ENCODE data around the gene RNF167. TPM values are rescaled to one million over a fixed set of nuclear protein-coding genes. Genes with fewer than 3 reads are reported as not detected.

Gene RNF167
- total and polyA plus RNA-seq, 2 of the 4 experiments (the other 2 are of a cell fraction) = 13.1 to 79.5 TPM

GRCh38 chr17:4932756-4933155 is 7.3 kb upstream of the RNF167 start:
- no peaks in the 10 kb centered on the region for H3K9me3 ChIP-seq (ENCODE audit: control insufficient read depth, insufficient read depth, low read length)
- in situ Hi-C loops (cut with MboI; ENCODE audit: low sequenced_read_pairs) = no loop called here
- ATAC-seq (ENCODE audit: low read depth) = no peak
- H2BK120ac ChIP-seq (ENCODE audit: low read depth, low read length) = no peak overlapping the region
- H4K8ac ChIP-seq (ENCODE audit: low read depth in 2 of 2, low read length in 2 of 2) = no peak overlapping the region
- TF ChIP-seq RCOR1 (IDR thresholded peaks at IDR 0.05; ENCODE audit: insufficient replicate concordance, low read length) = no peak
- no peak for TF ChIP-seq CEBPB (IDR thresholded peaks at IDR 0.05; ENCODE audit: low read depth, low read length)
- TF ChIP-seq FOS (IDR thresholded peaks at IDR 0.05; ENCODE audit: low read depth, low read length) = no peak
- TF ChIP-seq USF2 (IDR thresholded peaks at IDR 0.05; ENCODE audit: low read depth, low read length) = no peak
- TF ChIP-seq MAFK (IDR thresholded peaks at IDR 0.05; ENCODE audit: low read depth, low read length) = no peak
- TF ChIP-seq NFE2L2 (IDR thresholded peaks at IDR 0.05; ENCODE audit: low read depth, low read length) = no peak
- no peak for TF ChIP-seq BHLHE40 (IDR thresholded peaks at IDR 0.05; ENCODE audit: low read depth, low read length)
- no peak for TF ChIP-seq MAZ (IDR thresholded peaks at IDR 0.05; ENCODE audit: borderline replicate concordance, low read depth, low read length)
- TF ChIP-seq, protein P1, sequence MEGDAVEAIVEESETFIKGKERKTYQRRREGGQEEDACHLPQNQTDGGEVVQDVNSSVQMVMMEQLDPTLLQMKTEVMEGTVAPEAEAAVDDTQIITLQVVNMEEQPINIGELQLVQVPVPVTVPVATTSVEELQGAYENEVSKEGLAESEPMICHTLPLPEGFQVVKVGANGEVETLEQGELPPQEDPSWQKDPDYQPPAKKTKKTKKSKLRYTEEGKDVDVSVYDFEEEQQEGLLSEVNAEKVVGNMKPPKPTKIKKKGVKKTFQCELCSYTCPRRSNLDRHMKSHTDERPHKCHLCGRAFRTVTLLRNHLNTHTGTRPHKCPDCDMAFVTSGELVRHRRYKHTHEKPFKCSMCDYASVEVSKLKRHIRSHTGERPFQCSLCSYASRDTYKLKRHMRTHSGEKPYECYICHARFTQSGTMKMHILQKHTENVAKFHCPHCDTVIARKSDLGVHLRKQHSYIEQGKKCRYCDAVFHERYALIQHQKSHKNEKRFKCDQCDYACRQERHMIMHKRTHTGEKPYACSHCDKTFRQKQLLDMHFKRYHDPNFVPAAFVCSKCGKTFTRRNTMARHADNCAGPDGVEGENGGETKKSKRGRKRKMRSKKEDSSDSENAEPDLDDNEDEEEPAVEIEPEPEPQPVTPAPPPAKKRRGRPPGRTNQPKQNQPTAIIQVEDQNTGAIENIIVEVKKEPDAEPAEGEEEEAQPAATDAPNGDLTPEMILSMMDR (conservative IDR thresholded peaks at IDR 0.05; ENCODE audit: low read depth, low read length) = no peak
- no peak for TF ChIP-seq MXI1 (IDR thresholded peaks at IDR 0.05; ENCODE audit: borderline replicate concordance, low read depth, low read length)
- TF ChIP-seq RFX5 (IDR thresholded peaks at IDR 0.05; ENCODE audit: low read depth, low read length) = no peak
- no peak for TF ChIP-seq POLR2A (IDR thresholded peaks at IDR 0.05; ENCODE audit: low read depth, low read length)
- TF ChIP-seq CHD1 (IDR thresholded peaks at IDR 0.05; ENCODE audit: low read depth, low read length) = no peak
- TF ChIP-seq, protein P2, sequence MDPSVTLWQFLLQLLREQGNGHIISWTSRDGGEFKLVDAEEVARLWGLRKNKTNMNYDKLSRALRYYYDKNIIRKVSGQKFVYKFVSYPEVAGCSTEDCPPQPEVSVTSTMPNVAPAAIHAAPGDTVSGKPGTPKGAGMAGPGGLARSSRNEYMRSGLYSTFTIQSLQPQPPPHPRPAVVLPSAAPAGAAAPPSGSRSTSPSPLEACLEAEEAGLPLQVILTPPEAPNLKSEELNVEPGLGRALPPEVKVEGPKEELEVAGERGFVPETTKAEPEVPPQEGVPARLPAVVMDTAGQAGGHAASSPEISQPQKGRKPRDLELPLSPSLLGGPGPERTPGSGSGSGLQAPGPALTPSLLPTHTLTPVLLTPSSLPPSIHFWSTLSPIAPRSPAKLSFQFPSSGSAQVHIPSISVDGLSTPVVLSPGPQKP (IDR thresholded peaks at IDR 0.05; ENCODE audit: borderline replicate concordance, low read depth, low read length) = no peak
- no peak for TF ChIP-seq SMC3 (IDR thresholded peaks at IDR 0.05; ENCODE audit: low read depth, low read length)
- TF ChIP-seq RAD21 (IDR thresholded peaks at IDR 0.05; ENCODE audit: low read length) = no peak
- H2BK20ac ChIP-seq (ENCODE audit: low read depth, low read length) = no peak overlapping the region
- no TSS peak for BruUV-seq (replicated peaks)
- no peak overlapping the region for H4K5ac ChIP-seq (ENCODE audit: low read depth, low read length)
- no peak overlapping the region for H2BK15ac ChIP-seq (ENCODE audit: low read depth, low read length)
- intact Hi-C loops (cut with micrococcal nuclease) = no loop called here
- no peak overlapping the region for H2BK5ac ChIP-seq (ENCODE audit: low read depth, low read length, poor library complexity, severe bottlenecking)
- peaks cover 0 to 2% of the 10 kb centered on the region in 2 experiments; a peak in 1 of 4 replicates for H3K79me1 ChIP-seq (ENCODE audit: low read depth in 1 of 2, low read length in 2 of 2)
- H3K27me3 ChIP-seq (ENCODE audit: control insufficient read depth, insufficient read depth, low read length) = no peaks in the 10 kb centered on the region
- H3K9ac ChIP-seq (ENCODE audit: low read depth, low read length) = no peak overlapping the region
- no peak overlapping the region for H3K4ac ChIP-seq (ENCODE audit: low read depth, low read length)
- peaks cover 12% of the 10 kb centered on the region for H3K36me3 ChIP-seq (ENCODE audit: control insufficient read depth, insufficient read depth, low read length)
- no peak overlapping the region for H2AK9ac ChIP-seq (replicated peaks; ENCODE audit: low read depth, low read length, poor library complexity)
- no peak overlapping the region for H3K56ac ChIP-seq (ENCODE audit: extremely low read depth, insufficient read depth, low read length)
- H4K91ac ChIP-seq (ENCODE audit: insufficient read depth, low read depth, low read length) = no peak overlapping the region
- no peak overlapping the region for H3K4me2 ChIP-seq (ENCODE audit: low read depth, low read length)
- H3K14ac ChIP-seq (replicated peaks; ENCODE audit: low read depth, low read length) = no peak overlapping the region
- ChIA-PET POLR2A (ENCODE audit: unreplicated experiment) (no interaction called here), CTCF (no interaction called here)
- no peak overlapping the region for H3K4me3 ChIP-seq (ENCODE audit: insufficient read depth, low read depth, low read length)
- peaks cover 4% of the 10 kb centered on the region for H3K4me1 ChIP-seq (ENCODE audit: control insufficient read depth, insufficient read depth, low read length)
- WGBS, 2 experiments (ENCODE audit: extremely low coverage in 2 of 2, insufficient read length in 1 of 2) = 90% methylated on average over 4 of the region's 12 CpGs; no CpG with 5 or more reads in 1 of the 2 experiments
- H3K27ac ChIP-seq (ENCODE audit: insufficient read depth, low read length) = no peak overlapping the region
- H2AK5ac ChIP-seq (ENCODE audit: low read depth, low read length) = no peak overlapping the region
- no peaks in the 10 kb centered on the region for H4K20me1 ChIP-seq (ENCODE audit: insufficient read depth, low read length)
- no peak overlapping the region for H2AFZ ChIP-seq (replicated peaks; ENCODE audit: low read length, poor library complexity)
- dilution Hi-C loops (cut with HindIII; ENCODE audit: low sequenced_read_pairs, unreplicated experiment) = no loop called here
- peaks cover 9% of the 10 kb centered on the region for H3K9me1 ChIP-seq (ENCODE audit: insufficient read depth, low read length)
- H3K18ac ChIP-seq (ENCODE audit: low read depth, low read length) = no peak overlapping the region
- no peak overlapping the region for H3K23ac ChIP-seq (ENCODE audit: low read depth, low read length)
- no peak for DNase-seq
